HepG2 (cell line): ENCODE data around the gene MRPS18C. TPM values are rescaled to one million over a fixed set of nuclear protein-coding genes. Genes with fewer than 3 reads are reported as not detected.

Source experiments
- ATAC-seq: fragments of 200-7000 bp; cut with Tn5 transposase; 3 replicates; pipeline ENCODE4 v1.9.1; 2020; ENCODE audit warnings: mild to moderate bottlenecking, moderate library complexity
- BruUV-seq: library from RNA; stranded (reverse); fragments of 400-500 nt; replicated peaks from 2 replicates; lab custom pipeline; 2021; lab: Mats Ljungman, UMichigan
- CTCF ChIA-PET: fragments of 300-600 bp; formaldehyde crosslinking; extraction: SDS; loops from one replicate; lab custom pipeline; 2021; ENCODE audit warnings: low total read pairs, inconsistent platforms, low intra/inter-chr PET ratio; lab: Yijun Ruan, JAX
- POLR2A ChIA-PET: fragments of 350-600 bp; sonication (Branson Sonifier 250); formaldehyde crosslinking; loops from one replicate; lab custom pipeline; 2020; ENCODE audit warnings: antibody characterized with exemption, inconsistent platforms; lab: Yijun Ruan, JAX
- DNase-seq: peaks from one replicate; pipeline ENCODE4 v3.0.0-alpha.2; 2015; ENCODE audit warnings: low spot score
- FAIRE-seq: peaks from 3 replicates; lab custom pipeline; 2011; peaks lifted over from hg19 to GRCh38; lab: Jason Lieb, UNC
- H2AFZ ChIP-seq: one replicate; pipeline ENCODE4 v1.6.1; 2011; ENCODE audit warnings: low read length, inconsistent platforms
- H3K27ac ChIP-seq: fragments of 300-600 bp; 3 replicates; pipeline ENCODE4 v1.8.0; 2011; ENCODE audit warnings: mixed run types, mild to moderate bottlenecking, mixed read lengths, low read length, inconsistent platforms; ENCODE audit not compliant: insufficient read depth; ENCODE audit errors: extremely low read length
- H3K27me3 ChIP-seq, 2 experiments: fragments of 200-600 bp in 1 of 2; 2 replicates in 1 of 2; 3 replicates in 1 of 2; pipeline versions ENCODE4 v1.6.0 to v1.8.0; 2011; ENCODE audit warnings: low read length in 2 of 2, mild to moderate bottlenecking in 2 of 2, moderate library complexity in 2 of 2, inconsistent platforms in 1 of 2; ENCODE audit not compliant: insufficient read depth in 2 of 2, control insufficient read depth in 1 of 2
- H3K36me3 ChIP-seq, 2 experiments: fragments of 200-600 bp in 1 of 2; replicated peaks in 1 of 2; 2 replicates in 1 of 2; 3 replicates in 1 of 2; pipeline versions ENCODE4 v1.5.1 to v1.8.0; 2011; ENCODE audit warnings: low read length in 2 of 2, inconsistent platforms in 1 of 2; ENCODE audit not compliant: insufficient read depth in 2 of 2, control insufficient read depth in 1 of 2
- H3K4me1 ChIP-seq: 2 replicates; pipeline ENCODE4 v1.5.1; 2012; ENCODE audit warnings: low read length, inconsistent platforms; ENCODE audit not compliant: insufficient read depth
- H3K4me2 ChIP-seq: 2 replicates; pipeline ENCODE4 v1.6.0; 2011; ENCODE audit warnings: low read depth, low read length, inconsistent platforms
- H3K4me3 ChIP-seq, 3 experiments: fragments of 200-600 bp in 1 of 3; sonication (generic), shearing (Covaris generic) in 1 of 3; replicated peaks in 1 of 3; 2 replicates each; pipeline ENCODE4 v1.5.1; 2011 to 2016; ENCODE audit warnings: low read length in 3 of 3, inconsistent platforms in 2 of 3, low read depth in 2 of 3, mild to moderate bottlenecking in 2 of 3, control low read depth in 1 of 3, mixed read lengths in 1 of 3; ENCODE audit not compliant: insufficient read depth in 1 of 3
- H3K79me2 ChIP-seq: one replicate; pipeline ENCODE4 v1.6.1; 2011; ENCODE audit warnings: low read length, inconsistent platforms; ENCODE audit not compliant: insufficient read depth
- H3K9ac ChIP-seq: 2 replicates; pipeline ENCODE4 v1.6.0; 2011; ENCODE audit warnings: mild to moderate bottlenecking, low read depth, low read length, inconsistent platforms; ENCODE audit not compliant: insufficient read depth
- H3K9me3 ChIP-seq: 2 replicates; pipeline ENCODE4 v1.5.1; 2012; ENCODE audit warnings: mild to moderate bottlenecking, low read length
- H4K20me1 ChIP-seq: 2 replicates; pipeline ENCODE4 v1.6.0; 2011; ENCODE audit warnings: inconsistent platforms, mild to moderate bottlenecking, low read length, moderate library complexity; ENCODE audit not compliant: insufficient read depth
- ARID2 ChIP-seq: sonication (generic); formaldehyde crosslinking; IDR thresholded peaks from 2 replicates; pipeline ENCODE4 v1.8.1; 2022; ENCODE audit warnings: mild to moderate bottlenecking, missing genetic modification reagents, borderline replicate concordance
- ARNT ChIP-seq: fragments of 450-650 bp; IDR thresholded peaks from 2 replicates; pipeline ENCODE4 v1.6.1; 2017
- ELF1 ChIP-seq: sonication (generic); formaldehyde crosslinking; IDR thresholded peaks from 2 replicates; pipeline ENCODE4 v1.4.0; 2020; ENCODE audit warnings: missing genetic modification reagents
- KLF16 ChIP-seq, 2 experiments: sonication (generic) in 1 of 2; formaldehyde crosslinking in 1 of 2; IDR thresholded peaks; 2 replicates each; pipeline versions ENCODE4 v1.6.1 to v1.8.0; 2016 to 2023; ENCODE audit warnings: missing genetic modification reagents in 2 of 2, missing compliant biosample characterization in 1 of 2
- MED8 ChIP-seq: sonication (generic); formaldehyde crosslinking; IDR thresholded peaks from 2 replicates; pipeline ENCODE4 v1.8.1; 2023; ENCODE audit warnings: mild to moderate bottlenecking, missing genetic modification reagents; ENCODE audit not compliant: insufficient replicate concordance
- NCOR1 ChIP-seq: fragments of 200-600 bp; sonication (generic); IDR thresholded peaks from 2 replicates; pipeline ENCODE4 v1.7.0; 2017; ENCODE audit warnings: antibody characterized with exemption, low read length, borderline replicate concordance
- RAD51 ChIP-seq: fragments of 450-650 bp; IDR thresholded peaks from 2 replicates; pipeline ENCODE4 v1.6.1; 2016; ENCODE audit warnings: borderline replicate concordance
- SP140L ChIP-seq: sonication (generic); formaldehyde crosslinking; IDR thresholded peaks from 2 replicates; pipeline ENCODE4 v1.4.0; 2020; ENCODE audit warnings: missing genetic modification reagents, borderline replicate concordance
- ZC3H4 ChIP-seq: sonication (generic); formaldehyde crosslinking; IDR thresholded peaks from 2 replicates; pipeline ENCODE4 v1.4.0; 2020; ENCODE audit warnings: missing genetic modification reagents, borderline replicate concordance
- ZFP36L1 ChIP-seq: sonication (generic); formaldehyde crosslinking; IDR thresholded peaks from 2 replicates; pipeline ENCODE4 v1.8.0; 2022; ENCODE audit warnings: mild to moderate bottlenecking, missing genetic modification reagents, moderate library complexity
- ZMYM3 ChIP-seq: sonication (generic); formaldehyde crosslinking; IDR thresholded peaks from 2 replicates; pipeline ENCODE4 v1.5.1; 2020; ENCODE audit warnings: mild to moderate bottlenecking, missing genetic modification reagents
- ZNF234 ChIP-seq: sonication (generic); formaldehyde crosslinking; conservative IDR thresholded peaks from 2 replicates; pipeline ENCODE4 v1.5.1; 2020; ENCODE audit warnings: mild to moderate bottlenecking, missing genetic modification reagents
- ZNF292 ChIP-seq: sonication (generic); formaldehyde crosslinking; IDR thresholded peaks from 2 replicates; pipeline ENCODE4 v1.8.1; 2022; ENCODE audit warnings: mild to moderate bottlenecking, low read depth, missing genetic modification reagents, borderline replicate concordance
- ZNF720 ChIP-seq: sonication (generic); formaldehyde crosslinking; IDR thresholded peaks from 2 replicates; pipeline ENCODE4 v1.4.0; 2020; ENCODE audit warnings: missing genetic modification reagents
- WGBS: methylation state at CpG from one replicate; pipeline ENCODE4 v1.1.6; 2017; ENCODE audit warnings: low lambda C conversion rate; 5-methylcytosine and 5-hydroxymethylcytosine counted together
- in situ Hi-C: cut with HindIII; loops from 2 replicates; pipeline ENCODE4 v1.10.0; 2017; ENCODE audit warnings: low pct_unique_long_range_greater_than_20kb; ENCODE audit not compliant: extremely low pct_ligation_motif_present
- intact Hi-C: fragments of 100-400 bp; cut with micrococcal nuclease; formaldehyde crosslinking; loops from one replicate; pipeline ENCODE4 v1.10.0; 2022; ENCODE audit not compliant: unreplicated experiment
- polyA plus RNA-seq, 8 experiments: library from polyadenylated mRNA; depleted of rRNA in 3 of 8; stranded (reverse) in 7 of 8; unstranded in 1 of 8; fragments of >200 nt; fragmentation: Illumina TruSeq in 4 of 8; extraction: Trizol in 4 of 8; gene quantifications; 2 replicates each; pipeline versions ENCODE4 v1.2.1 to v1.2.3, GENCODE V29; 2011 to 2016; ENCODE audit warnings: low read depth in 4 of 8, missing spikeins in 1 of 8, mixed read lengths in 1 of 8; ENCODE audit not compliant: insufficient read depth in 1 of 8
- total RNA-seq, 5 experiments: library from RNA; depleted of rRNA; stranded (reverse); fragments of >200 nt; fragmentation: Illumina TruSeq; extraction: Trizol; gene quantifications; 2 replicates each; pipeline ENCODE4 v1.2.3, GENCODE V29; 2016; ENCODE audit warnings: low read depth in 1 of 5
- TF ChIP-seq, protein P1 (sequence below): sonication (generic); formaldehyde crosslinking; IDR thresholded peaks from 2 replicates; pipeline ENCODE4 v1.5.0; 2020; ENCODE audit warnings: mild to moderate bottlenecking, missing genetic modification reagents, borderline replicate concordance
- TF ChIP-seq, protein P2 (sequence below): sonication (generic); formaldehyde crosslinking; IDR thresholded peaks from 2 replicates; pipeline ENCODE4 v1.4.0; 2020; ENCODE audit warnings: missing genetic modification reagents, borderline replicate concordance

MRPS18C gene
- total and polyA plus RNA-seq, 2 of the 13 experiments (the other 11 are each of a cell fraction or from before 2014, with no cell fraction given): 45.4 to 124 TPM

DNA sequence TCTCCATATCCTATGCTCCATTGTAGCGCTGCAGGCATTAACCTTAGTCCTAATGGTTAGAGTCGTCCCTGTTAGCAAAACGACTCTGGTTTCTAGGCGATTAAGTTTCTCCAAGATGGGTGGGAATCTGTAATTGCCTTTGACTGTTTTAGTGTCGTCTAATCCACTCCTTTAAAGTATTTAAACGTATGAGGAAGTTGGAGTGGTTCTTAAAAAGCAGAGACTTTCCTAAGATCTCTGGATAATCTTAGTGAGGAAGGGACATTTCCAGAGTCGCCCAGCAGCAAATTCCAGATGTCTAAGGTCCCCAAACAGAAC is 285 bp downstream of the MRPS18C start (continued):
- no peak for TF ChIP-seq ZC3H4 (CRISPR knock-in tag)

DNA sequence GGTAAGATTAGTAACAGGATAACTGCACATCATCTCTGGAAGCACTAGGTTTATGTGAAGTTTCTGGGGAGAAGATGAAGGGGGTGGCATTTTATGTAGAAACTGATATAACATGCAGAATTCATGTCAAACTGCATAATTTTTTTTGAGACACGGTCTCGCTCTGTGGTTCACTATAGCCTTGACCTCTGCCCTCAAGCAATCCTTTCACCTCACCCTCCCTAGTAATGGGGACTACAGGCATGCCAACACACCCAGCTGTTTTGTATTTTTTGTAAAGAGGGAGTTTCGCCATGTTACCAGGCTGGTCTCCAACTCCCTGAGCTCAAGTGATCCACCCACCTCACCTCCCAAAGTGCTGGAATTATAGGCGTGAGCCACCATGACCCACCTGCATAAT is 17.6 kb downstream of the MRPS18C start:
- TF ChIP-seq RAD51: no peak
- no peak for TF ChIP-seq ARID2 (CRISPR knock-in tag)
- TF ChIP-seq ARNT: no peak
- TF ChIP-seq MED8 (CRISPR knock-in tag): no peak
- TF ChIP-seq ELF1 (CRISPR knock-in tag): no peak
- TF ChIP-seq KLF16 (CRISPR knock-in tag; IDR thresholded peaks at IDR 0.05): no peak
- TF ChIP-seq, protein P1, sequence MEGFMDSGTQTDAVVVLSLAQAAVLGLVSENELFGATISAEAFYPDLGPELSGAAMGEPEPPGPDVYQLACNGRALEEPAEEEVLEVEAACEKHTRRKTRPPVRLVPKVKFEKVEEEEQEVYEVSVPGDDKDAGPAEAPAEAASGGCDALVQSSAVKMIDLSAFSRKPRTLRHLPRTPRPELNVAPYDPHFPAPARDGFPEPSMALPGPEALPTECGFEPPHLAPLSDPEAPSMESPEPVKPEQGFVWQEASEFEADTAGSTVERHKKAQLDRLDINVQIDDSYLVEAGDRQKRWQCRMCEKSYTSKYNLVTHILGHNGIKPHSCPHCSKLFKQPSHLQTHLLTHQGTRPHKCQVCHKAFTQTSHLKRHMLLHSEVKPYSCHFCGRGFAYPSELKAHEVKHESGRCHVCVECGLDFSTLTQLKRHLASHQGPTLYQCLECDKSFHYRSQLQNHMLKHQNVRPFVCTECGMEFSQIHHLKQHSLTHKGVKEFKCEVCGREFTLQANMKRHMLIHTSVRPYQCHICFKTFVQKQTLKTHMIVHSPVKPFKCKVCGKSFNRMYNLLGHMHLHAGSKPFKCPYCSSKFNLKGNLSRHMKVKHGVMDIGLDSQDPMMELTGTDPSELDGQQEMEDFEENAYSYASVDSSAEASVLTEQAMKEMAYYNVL (CRISPR knock-in tag): no peak
- TF ChIP-seq, protein P2, sequence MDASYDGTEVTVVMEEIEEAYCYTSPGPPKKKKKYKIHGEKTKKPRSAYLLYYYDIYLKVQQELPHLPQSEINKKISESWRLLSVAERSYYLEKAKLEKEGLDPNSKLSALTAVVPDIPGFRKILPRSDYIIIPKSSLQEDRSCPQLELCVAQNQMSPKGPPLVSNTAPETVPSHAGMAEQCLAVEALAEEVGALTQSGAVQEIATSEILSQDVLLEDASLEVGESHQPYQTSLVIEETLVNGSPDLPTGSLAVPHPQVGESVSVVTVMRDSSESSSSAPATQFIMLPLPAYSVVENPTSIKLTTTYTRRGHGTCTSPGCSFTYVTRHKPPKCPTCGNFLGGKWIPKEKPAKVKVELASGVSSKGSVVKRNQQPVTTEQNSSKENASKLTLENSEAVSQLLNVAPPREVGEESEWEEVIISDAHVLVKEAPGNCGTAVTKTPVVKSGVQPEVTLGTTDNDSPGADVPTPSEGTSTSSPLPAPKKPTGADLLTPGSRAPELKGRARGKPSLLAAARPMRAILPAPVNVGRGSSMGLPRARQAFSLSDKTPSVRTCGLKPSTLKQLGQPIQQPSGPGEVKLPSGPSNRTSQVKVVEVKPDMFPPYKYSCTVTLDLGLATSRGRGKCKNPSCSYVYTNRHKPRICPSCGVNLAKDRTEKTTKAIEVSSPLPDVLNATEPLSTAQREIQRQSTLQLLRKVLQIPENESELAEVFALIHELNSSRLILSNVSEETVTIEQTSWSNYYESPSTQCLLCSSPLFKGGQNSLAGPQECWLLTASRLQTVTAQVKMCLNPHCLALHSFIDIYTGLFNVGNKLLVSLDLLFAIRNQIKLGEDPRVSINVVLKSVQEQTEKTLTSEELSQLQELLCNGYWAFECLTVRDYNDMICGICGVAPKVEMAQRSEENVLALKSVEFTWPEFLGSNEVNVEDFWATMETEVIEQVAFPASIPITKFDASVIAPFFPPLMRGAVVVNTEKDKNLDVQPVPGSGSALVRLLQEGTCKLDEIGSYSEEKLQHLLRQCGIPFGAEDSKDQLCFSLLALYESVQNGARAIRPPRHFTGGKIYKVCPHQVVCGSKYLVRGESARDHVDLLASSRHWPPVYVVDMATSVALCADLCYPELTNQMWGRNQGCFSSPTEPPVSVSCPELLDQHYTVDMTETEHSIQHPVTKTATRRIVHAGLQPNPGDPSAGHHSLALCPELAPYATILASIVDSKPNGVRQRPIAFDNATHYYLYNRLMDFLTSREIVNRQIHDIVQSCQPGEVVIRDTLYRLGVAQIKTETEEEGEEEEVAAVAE (CRISPR knock-in tag): no peak
- TF ChIP-seq SP140L (CRISPR knock-in tag): no peak
- no peak for TF ChIP-seq NCOR1
- TF ChIP-seq ZNF292 (CRISPR knock-in tag): no peak
- TF ChIP-seq ZFP36L1 (CRISPR knock-in tag): no peak
- no peak for TF ChIP-seq ZNF234 (CRISPR knock-in tag)
- TF ChIP-seq ZMYM3: no peak
- no peak for TF ChIP-seq ZNF720 (CRISPR knock-in tag)
- H3K9ac ChIP-seq: no peak overlapping the region
- no peak overlapping the region for H3K4me2 ChIP-seq
- peaks cover 11% of the 10 kb centered on the region for H3K4me1 ChIP-seq
- FAIRE-seq (no peak), DNase-seq (no peak), ATAC-seq (no peak)
- intact Hi-C loops: no loop called here
- ChIA-PET POLR2A (no interaction called here), CTCF (no interaction called here)
- no peaks in the 10 kb centered on the region for H3K9me3 ChIP-seq
- WGBS: 81% methylated on average over 4 of the region's 4 CpGs
- BruUV-seq: no TSS peak
- H3K4me3 ChIP-seq: no peak overlapping the region
- H4K20me1 ChIP-seq: no peaks in the 10 kb centered on the region
- H3K36me3 ChIP-seq: peaks cover 0 to 17% of the 10 kb centered on the region in 2 experiments; a peak in 3 of 5 replicates
- in situ Hi-C loops: no loop called here
- H3K79me2 ChIP-seq: no peaks in the 10 kb centered on the region
- no peak overlapping the region for H3K27ac ChIP-seq
- H2AFZ ChIP-seq: no peak overlapping the region
- no peaks in the 10 kb centered on the region for H3K27me3 ChIP-seq
